ENCODE results near the gene ZNF598.

GRCh38 chr16:1990351-1991134 is 19.1 kb downstream of the ZNF598 start:
- TF ChIP-seq JUND (CRISPR knock-in tag; IDR thresholded peaks at IDR 0.05) (no peak), TP53 (CRISPR knock-in tag; conservative IDR thresholded peaks at IDR 0.05) (no peak)

Data from HepG2 (cell line).